Activated CD8-positive, alpha-beta T cell treated with anti-CD3 and anti-CD28 coated beads, Interleukin-2, amount 10 ng/mL, durations not matched to agents 7 days and 5 days (primary cell): ENCODE measurements around the gene SIPA1L2. TPM values are rescaled to one million over a fixed set of nuclear protein-coding genes. Genes with fewer than 3 reads are reported as not detected.

Experiments
- ATAC-seq: fragments of 150-1000 bp; cut with Tn5 transposase; one replicate; pipeline ENCODE4 v1.10.0; 2021; ENCODE audit warnings: moderate library complexity
- CTCF ChIA-PET: fragments of 350-600 bp; sonication (Branson Sonifier 250); formaldehyde crosslinking; loops from one replicate; lab custom pipeline; 2021; ENCODE audit warnings: antibody characterized with exemption; lab: Charles Lee
- POLR2A ChIA-PET: fragments of 350-600 bp; sonication (Branson Sonifier 250); formaldehyde crosslinking; loops from one replicate; lab custom pipeline; 2021; ENCODE audit warnings: antibody characterized with exemption; lab: Charles Lee
- DNase-seq: peaks from one replicate; pipeline ENCODE4 v3.0.0-alpha.2; 2020
- H3K27ac Mint-ChIP-seq: one replicate; pipeline ENCODE4 v1.8.0; 2021; ENCODE audit warnings: mild to moderate bottlenecking, mixed read lengths
- H3K27me3 Mint-ChIP-seq: one replicate; pipeline ENCODE4 v1.8.0; 2021; ENCODE audit warnings: low read depth, mixed read lengths
- H3K36me3 Mint-ChIP-seq: one replicate; pipeline ENCODE4 v1.8.0; 2021; ENCODE audit warnings: low read depth, mixed read lengths
- H3K4me1 Mint-ChIP-seq: one replicate; pipeline ENCODE4 v1.8.0; 2021; ENCODE audit warnings: low read depth, mixed read lengths
- H3K4me3 Mint-ChIP-seq: one replicate; pipeline ENCODE4 v1.8.0; 2021; ENCODE audit warnings: mild to moderate bottlenecking, mixed read lengths
- H3K9me3 Mint-ChIP-seq: one replicate; pipeline ENCODE4 v1.8.0; 2022; ENCODE audit warnings: mixed read lengths; ENCODE audit not compliant: insufficient read depth
- total RNA-seq, 2 experiments: library from RNA; stranded (reverse); gene quantifications; one replicate each; pipeline ENCODE4 v1.2.3, GENCODE V29; 2021

The SIPA1L2 gene
- total RNA-seq, 2 experiments from 2014 or later = 0.23 to 0.66 TPM

DNA sequence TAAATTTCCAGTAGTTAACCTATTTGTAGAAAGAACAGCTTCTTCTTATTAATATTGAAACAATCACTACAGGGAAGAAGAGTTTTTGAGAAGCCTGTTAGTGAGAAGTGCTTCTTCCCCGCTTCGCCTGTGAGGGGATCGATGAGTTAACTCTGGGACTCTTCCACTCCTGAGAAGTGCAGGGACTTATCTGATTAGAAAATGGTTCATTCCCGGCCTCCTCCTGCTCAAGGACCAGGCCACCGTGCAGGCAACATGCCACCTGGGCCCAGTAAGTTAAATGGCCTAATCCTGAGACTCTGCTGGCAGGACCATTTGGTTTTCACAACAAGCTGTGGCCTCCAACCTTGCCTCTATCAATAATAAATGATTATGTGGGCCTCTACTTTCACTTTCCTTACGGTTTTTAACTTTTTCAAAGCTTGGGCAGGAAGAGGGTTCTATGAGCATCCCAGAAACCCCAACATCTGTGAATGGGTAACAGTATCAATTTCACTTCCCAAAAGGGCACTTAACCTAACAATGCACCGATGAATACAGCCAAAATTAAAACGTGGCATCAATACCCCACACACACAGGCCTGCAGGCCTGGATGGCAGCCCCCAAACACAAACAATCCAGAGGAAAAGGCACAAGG is 33.1 kb downstream of the SIPA1L2 start:
- ChIA-PET POLR2A (no interaction called here), CTCF (interaction anchor here (1.1 to 1.5 kb wide), 3 partner anchors 9 to 31 kb away, joined by 3 to 7 read pairs (median 4); no protein-coding TSS in a partner anchor)
- H3K27me3 Mint-ChIP-seq = no peaks in the 10 kb centered on the region
- H3K9me3 Mint-ChIP-seq = no peaks in the 10 kb centered on the region
- no peak overlapping the region for H3K4me3 Mint-ChIP-seq
- peaks cover 38% of the 10 kb centered on the region for H3K4me1 Mint-ChIP-seq
- DNase-seq = no peak
- H3K27ac Mint-ChIP-seq = peak overlapping the region; percentile 48
- ATAC-seq = no peak
- H3K36me3 Mint-ChIP-seq = peaks cover 1% of the 10 kb centered on the region

DNA sequence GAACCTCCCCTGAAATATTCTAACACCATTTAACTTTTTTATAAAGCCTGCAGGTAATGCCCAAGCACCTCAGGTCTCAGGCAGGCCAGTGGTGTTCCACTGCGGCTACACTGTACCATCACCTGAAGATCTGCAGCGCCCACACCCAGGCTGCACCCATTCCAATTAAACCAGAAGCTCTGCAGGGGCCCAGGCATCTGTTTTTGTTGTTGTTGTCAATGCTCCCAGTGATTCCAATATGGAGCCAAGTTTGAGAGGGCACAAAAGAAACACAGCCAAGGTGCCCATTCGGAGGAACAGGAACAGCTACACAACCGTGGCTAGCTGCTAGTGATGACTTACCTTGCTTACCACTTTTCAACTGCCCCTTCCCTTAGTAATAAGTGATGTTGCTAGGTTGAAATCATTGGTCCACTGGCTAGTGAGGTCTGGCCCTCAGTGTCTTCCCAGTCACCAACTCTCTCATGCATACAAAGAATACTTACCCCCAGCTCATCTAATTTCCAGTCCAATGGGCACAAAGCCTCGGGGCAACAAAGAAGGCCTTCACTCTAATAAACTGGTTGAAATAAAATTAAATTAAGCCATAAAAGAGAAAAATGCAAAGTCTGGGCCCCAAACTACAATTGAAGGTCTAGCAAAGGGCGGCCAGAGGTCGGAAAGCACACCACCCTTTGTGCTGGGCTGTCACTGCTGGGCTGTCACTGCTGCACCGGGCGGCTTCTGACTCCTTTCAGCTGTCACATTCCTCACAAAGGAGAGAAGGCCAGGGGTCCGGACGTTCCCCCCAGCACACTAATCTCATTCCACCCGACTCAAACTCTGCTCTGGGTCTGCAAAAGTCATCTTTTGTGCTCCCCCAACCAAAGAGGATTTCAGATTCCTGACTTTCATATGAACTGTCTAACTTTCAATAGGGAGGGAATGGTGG is 34.9 kb downstream of the SIPA1L2 start:
- H3K9me3 Mint-ChIP-seq = no peaks in the 10 kb centered on the region
- H3K27ac Mint-ChIP-seq = no peak overlapping the region
- H3K4me1 Mint-ChIP-seq = peaks cover 33% of the 10 kb centered on the region
- ATAC-seq (no peak), DNase-seq (no peak)
- ChIA-PET CTCF (interaction anchor here (1.0 to 1.5 kb wide), 2 partner anchors 10 to 11 kb away, joined by 3 to 4 read pairs; no protein-coding TSS in a partner anchor), POLR2A (no interaction called here)
- no peaks in the 10 kb centered on the region for H3K27me3 Mint-ChIP-seq
- peaks cover 1% of the 10 kb centered on the region for H3K36me3 Mint-ChIP-seq
- no peak overlapping the region for H3K4me3 Mint-ChIP-seq

DNA sequence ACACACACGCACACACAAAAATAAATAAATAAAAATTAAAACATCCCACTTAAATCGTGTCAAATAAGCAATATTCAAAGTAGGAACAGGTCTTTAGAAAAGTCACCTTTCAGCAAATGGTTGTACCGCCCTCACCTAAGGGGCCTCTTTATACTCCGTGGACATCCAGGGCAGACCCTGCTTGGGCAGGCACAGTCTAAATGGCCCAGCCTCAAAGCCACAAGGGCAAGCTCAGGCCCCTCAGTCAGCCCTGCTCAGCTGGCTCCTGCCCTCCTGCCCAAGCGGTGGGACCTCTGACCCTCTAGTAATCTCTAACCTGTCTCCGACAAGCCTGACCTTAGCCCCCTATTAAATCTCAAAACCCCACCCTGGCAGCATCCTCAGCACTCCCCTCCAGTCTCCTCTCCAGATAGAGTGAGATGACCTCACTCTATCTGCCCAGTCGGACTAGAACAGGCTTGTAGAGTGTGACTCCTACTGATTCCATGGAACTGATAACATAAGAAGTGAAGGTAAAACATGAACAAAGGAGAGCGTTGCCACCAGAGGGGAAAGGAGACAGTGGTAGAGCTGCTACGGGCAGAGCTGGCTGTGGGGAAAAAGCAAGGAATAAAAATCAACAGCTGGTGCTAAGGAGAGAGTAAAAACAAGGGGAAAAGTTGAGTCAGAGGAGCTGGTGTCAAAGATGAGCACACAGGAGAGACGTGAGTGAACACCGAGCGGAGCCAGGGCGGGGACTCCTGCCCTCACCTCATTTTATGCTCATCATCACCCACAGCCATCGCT is 36.0 kb downstream of the SIPA1L2 start:
- Mint-ChIP-seq H3K36me3 (peaks cover 1% of the 10 kb centered on the region), H3K4me3 (no peak overlapping the region), H3K27me3 (no peaks in the 10 kb centered on the region), H3K27ac (no peak overlapping the region), H3K4me1 (peaks cover 28% of the 10 kb centered on the region), H3K9me3 (no peaks in the 10 kb centered on the region)
- no peak for ATAC-seq
- DNase-seq = no peak
- ChIA-PET POLR2A (no interaction called here), CTCF (interaction anchor here (1.0 kb wide), 1 partner anchor 9 kb away, joined by 3 read pairs; no protein-coding TSS in a partner anchor)

DNA sequence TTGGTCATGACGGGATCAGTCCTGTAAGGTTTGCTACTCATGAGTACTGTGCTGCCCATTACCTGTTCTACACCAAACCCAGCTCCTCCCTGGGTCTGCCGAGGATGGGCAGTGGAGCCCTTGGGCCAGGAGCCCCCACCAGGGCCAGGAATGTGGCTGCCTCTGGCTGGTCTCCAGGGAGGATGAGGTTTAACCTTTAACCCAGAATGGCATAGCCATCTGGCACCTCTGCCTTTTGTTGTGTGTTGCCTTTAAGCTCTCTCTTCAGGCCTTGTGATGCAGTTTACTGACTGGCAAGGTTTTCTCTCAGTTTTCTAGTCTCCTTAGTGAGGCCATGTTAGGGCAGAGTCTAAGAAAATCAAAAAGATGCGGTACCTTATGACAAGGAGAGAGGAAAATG is 38.6 kb downstream of the SIPA1L2 start:
- POLR2A ChIA-PET = no interaction called here
- H3K27ac Mint-ChIP-seq = no peak overlapping the region

DNA sequence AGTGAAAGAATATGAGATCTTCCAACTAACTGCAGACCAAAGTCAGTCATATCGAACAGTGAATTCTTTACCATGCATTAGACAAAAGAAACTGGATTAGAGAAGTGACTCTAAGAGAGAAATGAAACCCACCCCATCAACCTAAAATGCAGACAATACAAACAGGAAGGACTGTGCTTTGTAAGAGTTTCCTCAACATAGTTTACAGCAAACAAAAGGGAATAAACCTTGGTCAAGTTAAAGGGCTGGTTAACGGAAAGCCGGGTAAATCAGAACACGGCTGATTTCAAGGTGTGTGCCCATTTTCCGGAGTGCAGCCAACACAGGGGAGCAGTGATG is 39.2 kb downstream of the SIPA1L2 start:
- ATAC-seq = no peak
- Mint-ChIP-seq H3K9me3 (no peaks in the 10 kb centered on the region), H3K36me3 (no peaks in the 10 kb centered on the region), H3K27me3 (no peaks in the 10 kb centered on the region), H3K4me1 (peaks cover 8% of the 10 kb centered on the region), H3K27ac (no peak overlapping the region), H3K4me3 (no peak overlapping the region)
- POLR2A ChIA-PET = no interaction called here
- no peak for DNase-seq
- CTCF ChIA-PET = no interaction called here

More for the DNA sequence above, 38.6 kb downstream of the SIPA1L2 start:
- ATAC-seq = no peak
- Mint-ChIP-seq H3K4me1 (peaks cover 10% of the 10 kb centered on the region), H3K4me3 (no peak overlapping the region), H3K36me3 (no peaks in the 10 kb centered on the region), H3K27me3 (no peaks in the 10 kb centered on the region), H3K9me3 (no peaks in the 10 kb centered on the region)
- CTCF ChIA-PET = no interaction called here
- DNase-seq = no peak

DNA sequence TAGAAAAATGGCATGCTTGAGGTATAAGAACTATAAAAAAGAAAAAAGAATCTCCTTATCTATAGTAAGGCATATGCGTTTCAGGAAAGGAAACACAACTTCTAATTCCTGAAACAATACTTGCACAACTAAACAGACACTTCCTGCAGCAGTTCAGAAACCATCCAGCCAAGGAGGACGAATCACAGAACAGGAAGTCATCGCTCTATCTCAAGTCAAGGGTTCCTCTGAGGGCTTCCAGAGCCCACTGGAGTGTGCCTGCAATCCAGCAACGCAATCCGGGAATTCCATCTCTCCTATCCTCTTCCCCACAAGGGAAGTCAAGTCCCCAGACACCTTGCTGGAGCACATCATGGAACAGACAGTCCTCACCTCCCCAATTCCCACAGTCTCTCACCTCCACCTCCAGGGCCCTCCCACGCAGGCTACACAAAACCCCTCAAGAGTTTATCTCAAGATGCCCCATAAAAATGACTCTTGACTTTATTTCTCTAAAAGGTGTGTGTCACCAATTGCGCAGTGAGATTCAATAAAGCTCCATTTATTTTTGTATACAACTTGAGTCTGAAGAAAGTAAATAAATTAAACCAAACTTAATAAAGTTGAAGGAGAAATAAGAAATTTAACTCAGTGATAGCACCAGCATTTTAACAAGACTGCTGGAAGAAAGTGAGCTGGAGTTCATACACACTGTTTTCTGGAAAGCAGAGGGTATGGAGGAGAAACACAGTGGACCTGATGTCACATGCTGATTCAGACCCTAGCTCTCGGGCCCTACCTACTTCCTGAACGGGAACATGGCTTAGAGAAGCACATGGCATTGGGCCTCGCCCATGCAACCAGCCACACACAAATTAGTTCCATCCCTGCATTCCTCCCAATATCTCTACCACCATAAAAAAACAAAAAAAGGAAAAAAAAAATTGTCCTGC is 39.9 kb downstream of the SIPA1L2 start:
- no peak for ATAC-seq

DNA sequence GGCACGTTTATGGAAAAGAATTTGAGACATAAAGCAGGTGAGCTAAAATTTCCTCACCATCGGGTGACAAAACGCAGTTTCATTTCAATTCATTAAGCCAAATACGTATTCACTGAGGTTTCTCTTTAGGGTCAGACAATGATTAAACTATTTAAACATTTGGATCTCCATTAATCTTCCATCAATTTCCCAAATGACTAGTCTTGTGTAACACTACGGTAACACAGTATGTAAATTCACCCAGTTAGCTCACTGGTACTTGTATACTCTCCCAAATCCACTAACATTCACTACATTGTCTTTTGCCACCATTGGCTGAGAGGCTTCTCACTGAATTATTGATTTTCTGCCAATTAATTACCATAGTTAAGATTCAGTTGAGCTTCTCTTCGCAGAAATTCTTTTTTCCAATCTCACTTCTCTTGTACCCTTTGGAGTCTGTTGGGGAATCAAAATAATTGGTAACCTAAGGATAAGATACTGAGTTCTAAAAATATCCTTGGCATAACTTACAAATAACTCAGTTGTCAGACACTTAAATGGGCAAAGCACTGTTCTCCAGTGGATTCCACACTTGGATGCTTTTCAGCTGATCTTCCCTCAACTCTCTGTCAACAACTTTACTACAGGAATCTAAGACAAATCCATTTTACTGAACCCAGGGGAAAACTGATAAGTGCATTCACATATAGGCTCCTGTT is 40.7 kb downstream of the SIPA1L2 start:
- no peaks in the 10 kb centered on the region for H3K36me3 Mint-ChIP-seq
- DNase-seq = no peak
- no peak overlapping the region for H3K27ac Mint-ChIP-seq
- no peak for ATAC-seq
- H3K4me1 Mint-ChIP-seq = peaks cover 8% of the 10 kb centered on the region
- peaks cover 2% of the 10 kb centered on the region for H3K27me3 Mint-ChIP-seq
- H3K4me3 Mint-ChIP-seq = no peak overlapping the region
- no peaks in the 10 kb centered on the region for H3K9me3 Mint-ChIP-seq
- POLR2A ChIA-PET = no interaction called here
- CTCF ChIA-PET = no interaction called here

More for the DNA sequence above, 39.9 kb downstream of the SIPA1L2 start:
- H3K9me3 Mint-ChIP-seq = no peaks in the 10 kb centered on the region
- H3K27me3 Mint-ChIP-seq = peaks cover 2% of the 10 kb centered on the region
- DNase-seq = no peak
- ChIA-PET CTCF (no interaction called here), POLR2A (no interaction called here)
- no peak overlapping the region for H3K27ac Mint-ChIP-seq
- no peak overlapping the region for H3K4me3 Mint-ChIP-seq
- no peaks in the 10 kb centered on the region for H3K36me3 Mint-ChIP-seq
- H3K4me1 Mint-ChIP-seq = peaks cover 8% of the 10 kb centered on the region

DNA sequence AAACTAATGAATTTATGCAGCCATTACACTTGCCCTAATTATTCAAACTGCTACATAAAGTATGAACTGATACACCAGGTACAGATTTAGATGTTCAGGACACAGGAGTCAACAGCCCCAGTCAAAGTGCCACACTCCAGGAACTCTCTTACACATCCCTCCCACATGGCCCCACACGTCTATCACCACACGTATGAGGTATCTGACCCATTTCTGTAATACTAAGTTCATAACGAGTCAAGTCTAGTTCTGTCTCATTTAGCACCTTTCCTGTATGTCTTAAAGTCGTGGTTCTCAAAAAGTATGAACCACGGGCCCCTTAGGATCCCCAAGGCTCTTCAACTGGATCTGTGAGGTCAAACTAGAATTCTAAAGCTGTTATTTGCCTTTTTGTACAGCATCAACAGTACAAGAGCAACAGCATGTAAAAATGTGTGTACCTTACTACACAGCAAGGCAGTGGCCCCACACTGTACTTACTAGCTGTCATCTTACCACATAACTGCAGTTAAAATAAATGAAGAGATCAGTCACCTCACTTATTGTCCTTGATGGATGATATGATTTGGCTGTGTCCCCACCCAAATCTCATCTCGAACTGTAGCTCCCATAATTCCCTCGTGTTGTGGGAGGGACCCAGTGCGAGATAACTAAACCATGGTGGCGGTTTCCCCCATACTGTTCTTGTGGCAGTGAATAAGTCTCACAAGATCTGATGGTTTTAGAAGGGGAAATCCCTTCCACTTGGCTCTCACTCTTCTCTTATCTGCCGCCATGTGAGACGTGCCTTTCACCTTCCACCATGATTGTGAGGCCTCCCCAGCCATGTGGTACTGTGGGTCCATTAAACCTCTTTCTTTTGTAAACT is 42.6 kb downstream of the SIPA1L2 start:
- no peaks in the 10 kb centered on the region for H3K9me3 Mint-ChIP-seq
- CTCF ChIA-PET = interaction anchor here (1.1 kb wide), 1 partner anchor 9 kb away, joined by 3 read pairs; no protein-coding TSS in a partner anchor
- H3K4me3 Mint-ChIP-seq = no peak overlapping the region
- no peak for DNase-seq
- peaks cover 8% of the 10 kb centered on the region for H3K4me1 Mint-ChIP-seq
- no peaks in the 10 kb centered on the region for H3K36me3 Mint-ChIP-seq
- POLR2A ChIA-PET = no interaction called here
- peaks cover 5% of the 10 kb centered on the region for H3K27me3 Mint-ChIP-seq
- no peak for ATAC-seq
- H3K27ac Mint-ChIP-seq = no peak overlapping the region

DNA sequence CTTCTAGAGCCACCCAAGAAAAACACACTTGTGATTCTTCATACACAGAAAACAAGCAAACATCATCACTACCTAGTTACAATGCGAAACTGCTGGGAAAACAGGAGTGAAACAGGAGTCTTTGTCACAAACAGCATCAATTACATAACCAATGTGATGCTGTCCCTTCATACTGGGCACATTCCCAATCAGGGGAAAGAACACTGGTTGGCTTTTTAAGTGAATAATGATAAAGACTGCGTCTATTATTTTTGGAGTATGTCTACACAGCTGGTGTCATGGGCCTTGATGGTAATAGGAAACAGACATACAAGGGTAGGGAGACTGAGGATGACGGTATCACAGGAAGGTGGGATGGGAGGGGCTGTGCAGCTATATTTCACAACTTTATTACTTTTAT is 43.3 kb downstream of the SIPA1L2 start:
- peaks cover 5% of the 10 kb centered on the region for H3K27me3 Mint-ChIP-seq
- H3K9me3 Mint-ChIP-seq = no peaks in the 10 kb centered on the region
- POLR2A ChIA-PET = no interaction called here
- DNase-seq (no peak), ATAC-seq (no peak)
- no peak overlapping the region for H3K4me3 Mint-ChIP-seq
- H3K27ac Mint-ChIP-seq = no peak overlapping the region
- peaks cover 8% of the 10 kb centered on the region for H3K4me1 Mint-ChIP-seq
- H3K36me3 Mint-ChIP-seq = no peaks in the 10 kb centered on the region
- CTCF ChIA-PET = interaction anchor here (1.8 kb wide), 1 partner anchor 10 kb away, joined by 7 read pairs; no protein-coding TSS in a partner anchor

DNA sequence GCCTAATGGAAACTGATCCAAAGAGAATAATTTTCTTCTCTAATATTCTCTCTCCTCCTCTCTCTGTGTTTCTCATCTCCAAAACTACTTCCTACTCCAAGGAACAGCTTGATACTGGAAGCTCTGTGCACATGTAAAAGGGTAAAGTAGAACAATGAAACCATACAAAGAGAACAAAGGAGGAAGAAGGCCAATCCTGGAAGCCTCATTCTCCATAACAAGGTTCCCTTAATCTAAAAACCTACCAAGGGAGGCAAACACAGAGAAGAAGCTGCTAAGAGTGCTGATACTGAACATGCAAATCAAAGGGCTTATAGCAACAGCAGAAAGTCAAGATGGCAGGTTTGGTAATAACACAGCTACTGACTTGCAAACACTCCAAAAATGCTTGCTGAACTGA is 44.4 kb downstream of the SIPA1L2 start:
- no peaks in the 10 kb centered on the region for H3K9me3 Mint-ChIP-seq
- no peak for ATAC-seq
- no peak for DNase-seq
- no peak overlapping the region for H3K27ac Mint-ChIP-seq
- ChIA-PET POLR2A (no interaction called here), CTCF (interaction anchor here (0.8 to 1.8 kb wide), 2 partner anchors 9 to 11 kb away, joined by 3 to 7 read pairs; no protein-coding TSS in a partner anchor)
- H3K4me3 Mint-ChIP-seq = no peak overlapping the region
- H3K27me3 Mint-ChIP-seq = peaks cover 5% of the 10 kb centered on the region
- no peaks in the 10 kb centered on the region for H3K36me3 Mint-ChIP-seq
- peaks cover 8% of the 10 kb centered on the region for H3K4me1 Mint-ChIP-seq
